ENCODE measurements around the gene KCTD15.

The KCTD15 gene

GRCh38 chr19:33796164-33796875, at the start of gene KCTD15:
KCTD15 (plus strand) TSS chr19:33796870; CDS start chr19:33800455, 3,585 bp downstream.
- no peak for FAIRE-seq

- FAIRE-seq, result no peak
These were observed 49.4 kb upstream of the KCTD15 start for GRCh38 chr19:33747273-33747672.

GRCh38 chr19:33748231-33748630, 48.4 kb upstream of the KCTD15 start:
- FAIRE-seq, result no peak

GRCh38 chr19:33749016-33749415, 47.7 kb upstream of the KCTD15 start:
- no peak for FAIRE-seq

- FAIRE-seq, result no peak
These were observed 47.0 kb upstream of the KCTD15 start for GRCh38 chr19:33749619-33750175.

- no peak for FAIRE-seq
These were observed 45.9 kb upstream of the KCTD15 start for GRCh38 chr19:33750587-33751435.

GRCh38 chr19:33751436-33751770, 45.3 kb upstream of the KCTD15 start:
- FAIRE-seq, result no peak

- no peak for FAIRE-seq
These were observed 44.5 kb upstream of the KCTD15 start for GRCh38 chr19:33752018-33752800.

- FAIRE-seq, result no peak
These were observed 43.7 kb upstream of the KCTD15 start for GRCh38 chr19:33752945-33753344.

GRCh38 chr19:33754361-33754760, 42.3 kb upstream of the KCTD15 start:
- no peak for FAIRE-seq

- no peak for FAIRE-seq
These were observed 41.3 kb upstream of the KCTD15 start for GRCh38 chr19:33755099-33756035.

GRCh38 chr19:33756177-33756576, 40.5 kb upstream of the KCTD15 start:
- FAIRE-seq, result no peak

GRCh38 chr19:33758541-33759013, 38.1 kb upstream of the KCTD15 start:
- no peak for FAIRE-seq

- FAIRE-seq, result no peak
These were observed 37.3 kb upstream of the KCTD15 start for GRCh38 chr19:33759356-33759755.

GRCh38 chr19:33763633-33764371, 32.9 kb upstream of the KCTD15 start:
- FAIRE-seq, result no peak

- no peak for FAIRE-seq
These were observed 30.0 kb upstream of the KCTD15 start for GRCh38 chr19:33766623-33767022.

- no peak for FAIRE-seq
These were observed 28.7 kb upstream of the KCTD15 start for GRCh38 chr19:33767898-33768413.

GRCh38 chr19:33769208-33769607, 27.5 kb upstream of the KCTD15 start:
- FAIRE-seq, result no peak

- FAIRE-seq, result no peak
These were observed 26.6 kb upstream of the KCTD15 start for GRCh38 chr19:33770107-33770506.

- no peak for FAIRE-seq
These were observed 25.1 kb upstream of the KCTD15 start for GRCh38 chr19:33771384-33772101.

Measured in endometrium (tissue), 2 donors.